ENCODE data around the gene BRINP3. TPM values are rescaled to one million over a fixed set of nuclear protein-coding genes. Genes with fewer than 3 reads are reported as not detected.

Gene BRINP3
- polyA plus RNA-seq, 2 of the 4 experiments (the other 2 are of a cell fraction): not detected

DNA sequence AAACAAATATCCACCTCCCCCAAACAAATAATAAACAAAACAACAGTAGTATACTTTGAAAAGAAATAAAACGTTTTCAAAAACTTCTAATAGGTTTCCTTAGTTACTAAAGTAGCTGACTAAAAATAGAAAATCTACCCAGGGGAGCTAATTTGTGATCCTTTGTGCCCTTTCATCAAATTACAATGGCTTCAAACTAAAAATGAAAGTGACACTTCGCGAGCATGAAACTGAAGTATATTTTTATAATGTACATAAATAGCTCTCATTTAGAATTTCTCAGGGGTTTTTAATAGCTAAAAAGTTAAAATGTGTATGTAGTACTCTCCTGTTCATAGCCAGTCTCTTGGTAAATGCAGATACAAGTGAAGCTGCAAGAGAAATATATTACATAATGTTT, 78.4 kb downstream of the BRINP3 start:
- WGBS (ENCODE audit: missing lambda C conversion rate): 64% methylated on average over 3 of the region's 3 CpGs
- ChIA-PET CTCF (no interaction called here), POLR2A (no interaction called here)
- no peak overlapping the region for H3K4me3 ChIP-seq
- no peak overlapping the region for H3K27ac ChIP-seq
- FAIRE-seq: no peak
- no peak for ATAC-seq
- no peak overlapping the region for H3K4me2 ChIP-seq
- no peaks in the 10 kb centered on the region for H3K4me1 ChIP-seq
- DNase-seq (ENCODE audit: low read depth in 1 of 2, low spot score in 1 of 2): no peak
- no peaks in the 10 kb centered on the region for H3K9me3 ChIP-seq
- TF ChIP-seq SMC3 (IDR thresholded peaks at IDR 0.05): no peak
- no peak for TF ChIP-seq MYC (IDR thresholded peaks at IDR 0.05; ENCODE audit: borderline replicate concordance, low read length)
- TF ChIP-seq, protein P1, sequence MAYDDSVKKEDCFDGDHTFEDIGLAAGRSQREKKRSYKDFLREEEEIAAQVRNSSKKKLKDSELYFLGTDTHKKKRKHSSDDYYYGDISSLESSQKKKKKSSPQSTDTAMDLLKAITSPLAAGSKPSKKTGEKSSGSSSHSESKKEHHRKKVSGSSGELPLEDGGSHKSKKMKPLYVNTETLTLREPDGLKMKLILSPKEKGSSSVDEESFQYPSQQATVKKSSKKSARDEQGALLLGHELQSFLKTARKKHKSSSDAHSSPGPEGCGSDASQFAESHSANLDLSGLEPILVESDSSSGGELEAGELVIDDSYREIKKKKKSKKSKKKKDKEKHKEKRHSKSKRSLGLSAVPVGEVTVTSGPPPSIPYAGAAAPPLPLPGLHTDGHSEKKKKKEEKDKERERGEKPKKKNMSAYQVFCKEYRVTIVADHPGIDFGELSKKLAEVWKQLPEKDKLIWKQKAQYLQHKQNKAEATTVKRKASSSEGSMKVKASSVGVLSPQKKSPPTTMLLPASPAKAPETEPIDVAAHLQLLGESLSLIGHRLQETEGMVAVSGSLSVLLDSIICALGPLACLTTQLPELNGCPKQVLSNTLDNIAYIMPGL (CRISPR knock-in tag; IDR thresholded peaks at IDR 0.05; ENCODE audit: borderline replicate concordance): no peak
- TF ChIP-seq, protein P2, sequence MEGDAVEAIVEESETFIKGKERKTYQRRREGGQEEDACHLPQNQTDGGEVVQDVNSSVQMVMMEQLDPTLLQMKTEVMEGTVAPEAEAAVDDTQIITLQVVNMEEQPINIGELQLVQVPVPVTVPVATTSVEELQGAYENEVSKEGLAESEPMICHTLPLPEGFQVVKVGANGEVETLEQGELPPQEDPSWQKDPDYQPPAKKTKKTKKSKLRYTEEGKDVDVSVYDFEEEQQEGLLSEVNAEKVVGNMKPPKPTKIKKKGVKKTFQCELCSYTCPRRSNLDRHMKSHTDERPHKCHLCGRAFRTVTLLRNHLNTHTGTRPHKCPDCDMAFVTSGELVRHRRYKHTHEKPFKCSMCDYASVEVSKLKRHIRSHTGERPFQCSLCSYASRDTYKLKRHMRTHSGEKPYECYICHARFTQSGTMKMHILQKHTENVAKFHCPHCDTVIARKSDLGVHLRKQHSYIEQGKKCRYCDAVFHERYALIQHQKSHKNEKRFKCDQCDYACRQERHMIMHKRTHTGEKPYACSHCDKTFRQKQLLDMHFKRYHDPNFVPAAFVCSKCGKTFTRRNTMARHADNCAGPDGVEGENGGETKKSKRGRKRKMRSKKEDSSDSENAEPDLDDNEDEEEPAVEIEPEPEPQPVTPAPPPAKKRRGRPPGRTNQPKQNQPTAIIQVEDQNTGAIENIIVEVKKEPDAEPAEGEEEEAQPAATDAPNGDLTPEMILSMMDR (IDR thresholded peaks at IDR 0.05): no peak
- no peak for TF ChIP-seq JUN (IDR thresholded peaks at IDR 0.05)
- no peak for TF ChIP-seq CEBPB (IDR thresholded peaks at IDR 0.05)
- TF ChIP-seq, protein P3, sequence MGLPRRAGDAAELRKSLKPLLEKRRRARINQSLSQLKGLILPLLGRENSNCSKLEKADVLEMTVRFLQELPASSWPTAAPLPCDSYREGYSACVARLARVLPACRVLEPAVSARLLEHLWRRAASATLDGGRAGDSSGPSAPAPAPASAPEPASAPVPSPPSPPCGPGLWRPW (IDR thresholded peaks at IDR 0.05): no peak
- TF ChIP-seq TP53 (CRISPR knock-in tag; IDR thresholded peaks at IDR 0.05): no peak
- TF ChIP-seq NPAS2 (CRISPR knock-in tag; IDR thresholded peaks at IDR 0.05; ENCODE audit: borderline replicate concordance): no peak
- TF ChIP-seq, protein P4, sequence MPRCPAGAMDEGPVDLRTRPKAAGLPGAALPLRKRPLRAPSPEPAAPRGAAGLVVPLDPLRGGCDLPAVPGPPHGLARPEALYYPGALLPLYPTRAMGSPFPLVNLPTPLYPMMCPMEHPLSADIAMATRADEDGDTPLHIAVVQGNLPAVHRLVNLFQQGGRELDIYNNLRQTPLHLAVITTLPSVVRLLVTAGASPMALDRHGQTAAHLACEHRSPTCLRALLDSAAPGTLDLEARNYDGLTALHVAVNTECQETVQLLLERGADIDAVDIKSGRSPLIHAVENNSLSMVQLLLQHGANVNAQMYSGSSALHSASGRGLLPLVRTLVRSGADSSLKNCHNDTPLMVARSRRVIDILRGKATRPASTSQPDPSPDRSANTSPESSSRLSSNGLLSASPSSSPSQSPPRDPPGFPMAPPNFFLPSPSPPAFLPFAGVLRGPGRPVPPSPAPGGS (IDR thresholded peaks at IDR 0.05): no peak
- no peak for TF ChIP-seq MAFK (IDR thresholded peaks at IDR 0.05; ENCODE audit: partially characterized antibody)
- TF ChIP-seq, protein P5, sequence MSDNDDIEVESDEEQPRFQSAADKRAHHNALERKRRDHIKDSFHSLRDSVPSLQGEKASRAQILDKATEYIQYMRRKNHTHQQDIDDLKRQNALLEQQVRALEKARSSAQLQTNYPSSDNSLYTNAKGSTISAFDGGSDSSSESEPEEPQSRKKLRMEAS (IDR thresholded peaks at IDR 0.05): no peak
- TF ChIP-seq POLR2AphosphoS2 (conservative IDR thresholded peaks at IDR 0.05; ENCODE audit: low read length): no peak
- TF ChIP-seq, protein P6, sequence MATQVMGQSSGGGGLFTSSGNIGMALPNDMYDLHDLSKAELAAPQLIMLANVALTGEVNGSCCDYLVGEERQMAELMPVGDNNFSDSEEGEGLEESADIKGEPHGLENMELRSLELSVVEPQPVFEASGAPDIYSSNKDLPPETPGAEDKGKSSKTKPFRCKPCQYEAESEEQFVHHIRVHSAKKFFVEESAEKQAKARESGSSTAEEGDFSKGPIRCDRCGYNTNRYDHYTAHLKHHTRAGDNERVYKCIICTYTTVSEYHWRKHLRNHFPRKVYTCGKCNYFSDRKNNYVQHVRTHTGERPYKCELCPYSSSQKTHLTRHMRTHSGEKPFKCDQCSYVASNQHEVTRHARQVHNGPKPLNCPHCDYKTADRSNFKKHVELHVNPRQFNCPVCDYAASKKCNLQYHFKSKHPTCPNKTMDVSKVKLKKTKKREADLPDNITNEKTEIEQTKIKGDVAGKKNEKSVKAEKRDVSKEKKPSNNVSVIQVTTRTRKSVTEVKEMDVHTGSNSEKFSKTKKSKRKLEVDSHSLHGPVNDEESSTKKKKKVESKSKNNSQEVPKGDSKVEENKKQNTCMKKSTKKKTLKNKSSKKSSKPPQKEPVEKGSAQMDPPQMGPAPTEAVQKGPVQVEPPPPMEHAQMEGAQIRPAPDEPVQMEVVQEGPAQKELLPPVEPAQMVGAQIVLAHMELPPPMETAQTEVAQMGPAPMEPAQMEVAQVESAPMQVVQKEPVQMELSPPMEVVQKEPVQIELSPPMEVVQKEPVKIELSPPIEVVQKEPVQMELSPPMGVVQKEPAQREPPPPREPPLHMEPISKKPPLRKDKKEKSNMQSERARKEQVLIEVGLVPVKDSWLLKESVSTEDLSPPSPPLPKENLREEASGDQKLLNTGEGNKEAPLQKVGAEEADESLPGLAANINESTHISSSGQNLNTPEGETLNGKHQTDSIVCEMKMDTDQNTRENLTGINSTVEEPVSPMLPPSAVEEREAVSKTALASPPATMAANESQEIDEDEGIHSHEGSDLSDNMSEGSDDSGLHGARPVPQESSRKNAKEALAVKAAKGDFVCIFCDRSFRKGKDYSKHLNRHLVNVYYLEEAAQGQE (IDR thresholded peaks at IDR 0.05): no peak
- TF ChIP-seq HOXB5 (CRISPR knock-in tag; IDR thresholded peaks at IDR 0.05): no peak
- no peak for TF ChIP-seq MAZ (IDR thresholded peaks at IDR 0.05; ENCODE audit: borderline replicate concordance, low read depth, low read length)
- TF ChIP-seq ZC3H11A (IDR thresholded peaks at IDR 0.05): no peak
- no peak for TF ChIP-seq NFE2L2 (conservative IDR thresholded peaks at IDR 0.05; ENCODE audit: low read length)
- no peak for TF ChIP-seq FOSL2 (IDR thresholded peaks at IDR 0.05)
- no peak for TF ChIP-seq FOSL2 (CRISPR knock-in tag; IDR thresholded peaks at IDR 0.05)
